ENCODE data around the gene THRB. TPM values are rescaled to one million over a fixed set of nuclear protein-coding genes. Genes with fewer than 3 reads are reported as not detected.

The THRB gene
- total RNA-seq, 6 donors from 2014 or later: 5.5 to 15.2 (median 12.0) TPM

GRCh38 chr3:24363242-24363641 is 131.4 kb downstream of the THRB start:
- TF ChIP-seq POLR2AphosphoS5 (IDR thresholded peaks at IDR 0.05) (no peak), EP300 (IDR thresholded peaks at IDR 0.05) (no peak), CTCF (IDR thresholded peaks at IDR 0.05) (no peak), POLR2A (IDR thresholded peaks at IDR 0.05) (no peak)
- peak in 1 of 2 donors; percentile 37 for DNase-seq
- no peaks in the 10 kb centered on the region for H3K27me3 ChIP-seq
- no peak overlapping the region for H3K27ac ChIP-seq
- H3K4me3 ChIP-seq: no peak overlapping the region
- H3K36me3 ChIP-seq: no peaks in the 10 kb centered on the region
- 7 to 26% methylated on average over 1 of the region's 1 CpG for WGBS, 2 donors
- H3K4me1 ChIP-seq: peaks cover 12 to 21% (median 13%) of the 10 kb centered on the region in 4 donors
- peak in 1 of 2 donors; percentile 43 for ATAC-seq (ENCODE audit: low FRiP score in 2 of 2)
- H3K9me3 ChIP-seq: no peaks in the 10 kb centered on the region

- Histone ChIP-seq H3K4me1 (peaks cover 12 to 21% (median 15%) of the 10 kb centered on the region in 4 donors), H3K9me3 (no peaks in the 10 kb centered on the region), H3K4me3 (no peak overlapping the region), H3K27me3 (no peaks in the 10 kb centered on the region), H3K36me3 (no peaks in the 10 kb centered on the region), H3K27ac (no peak overlapping the region)
- DNase-seq (no peak), ATAC-seq (ENCODE audit: low FRiP score in 2 of 2) (no peak)
- TF ChIP-seq POLR2AphosphoS5 (IDR thresholded peaks at IDR 0.05) (no peak), CTCF (IDR thresholded peaks at IDR 0.05) (no peak), POLR2A (IDR thresholded peaks at IDR 0.05) (no peak), EP300 (IDR thresholded peaks at IDR 0.05) (no peak)
- 88 to 97% methylated on average over 2 of the region's 2 CpGs for WGBS, 2 donors
Measured at GRCh38 chr3:24361623-24362022, 133.0 kb downstream of the THRB start.

- Histone ChIP-seq H3K9me3 (no peaks in the 10 kb centered on the region), H3K4me3 (no peak overlapping the region), H3K4me1 (peaks cover 12 to 21% (median 15%) of the 10 kb centered on the region in 4 donors), H3K36me3 (no peaks in the 10 kb centered on the region), H3K27me3 (no peaks in the 10 kb centered on the region), H3K27ac (no peak overlapping the region)
- ATAC-seq (ENCODE audit: low FRiP score in 2 of 2): no peak
- no peak for DNase-seq
- no peak for TF ChIP-seq POLR2AphosphoS5 (IDR thresholded peaks at IDR 0.05)
- no peak for TF ChIP-seq POLR2A (IDR thresholded peaks at IDR 0.05)
- no peak for TF ChIP-seq CTCF (IDR thresholded peaks at IDR 0.05)
- TF ChIP-seq EP300 (IDR thresholded peaks at IDR 0.05): no peak
Measured at GRCh38 chr3:24360957-24361356, 133.7 kb downstream of the THRB start.

GRCh38 chr3:24359645-24360462 is 134.8 kb downstream of the THRB start:
- no peak overlapping the region for H3K27ac ChIP-seq
- no peak overlapping the region for H3K4me3 ChIP-seq
- ATAC-seq (ENCODE audit: low FRiP score in 2 of 2) (no peak), DNase-seq (no peak)
- H3K4me1 ChIP-seq: peaks cover 5 to 12% (median 9%) of the 10 kb centered on the region in 4 donors
- WGBS, 2 donors: 74 to 80% methylated on average over 5 of the region's 5 CpGs
- H3K9me3 ChIP-seq: no peaks in the 10 kb centered on the region
- TF ChIP-seq EP300 (IDR thresholded peaks at IDR 0.05): no peak
- TF ChIP-seq CTCF (IDR thresholded peaks at IDR 0.05): no peak
- no peak for TF ChIP-seq POLR2AphosphoS5 (IDR thresholded peaks at IDR 0.05)
- TF ChIP-seq POLR2A (IDR thresholded peaks at IDR 0.05): no peak
- no peaks in the 10 kb centered on the region for H3K27me3 ChIP-seq
- no peaks in the 10 kb centered on the region for H3K36me3 ChIP-seq

GRCh38 chr3:24359102-24359501 is 135.5 kb downstream of the THRB start:
- Histone ChIP-seq H3K27ac (no peak overlapping the region), H3K4me1 (peaks cover 0 to 11% (median 6%) of the 10 kb centered on the region in 4 donors), H3K4me3 (no peak overlapping the region), H3K27me3 (no peaks in the 10 kb centered on the region), H3K36me3 (no peaks in the 10 kb centered on the region), H3K9me3 (no peaks in the 10 kb centered on the region)
- DNase-seq (no peak), ATAC-seq (ENCODE audit: low FRiP score in 2 of 2) (no peak)
- 73 to 79% methylated on average over 1 of the region's 1 CpG for WGBS, 2 donors
- TF ChIP-seq POLR2A (IDR thresholded peaks at IDR 0.05) (no peak), POLR2AphosphoS5 (IDR thresholded peaks at IDR 0.05) (no peak), EP300 (IDR thresholded peaks at IDR 0.05) (no peak), CTCF (IDR thresholded peaks at IDR 0.05) (no peak)

All from upper lobe of left lung (tissue), 6 donors.